K562 (cell line): Measurements from ENCODE around the gene LY6G6C. TPM values are rescaled to one million over a fixed set of nuclear protein-coding genes. Genes with fewer than 3 reads are reported as not detected.

Experiments
- EHMT2 ChIP-seq: fragments of 450-650 bp; IDR thresholded peaks from 2 replicates; pipeline ENCODE4 v1.6.1; 2018; ENCODE audit warnings: antibody characterized with exemption
- FOXJ3 ChIP-seq: sonication (generic); formaldehyde crosslinking; IDR thresholded peaks from 2 replicates; pipeline ENCODE4 v1.4.0; 2020; ENCODE audit warnings: mild to moderate bottlenecking, missing genetic modification reagents
- GTF2A2 ChIP-seq: IDR thresholded peaks from 2 replicates; pipeline ENCODE4 v1.6.1; 2016; ENCODE audit warnings: mild to moderate bottlenecking, missing genetic modification characterization, missing compliant biosample characterization
- MEF2A ChIP-seq: IDR thresholded peaks from 2 replicates; pipeline ENCODE4 v1.6.1; 2011; ENCODE audit warnings: low read depth, mild to moderate bottlenecking, low read length, moderate library complexity; ENCODE audit not compliant: control insufficient read depth
- NFYB ChIP-seq: IDR thresholded peaks from 2 replicates; pipeline ENCODE4 v1.6.1; 2011; ENCODE audit warnings: mild to moderate bottlenecking, moderate library complexity; ENCODE audit not compliant: insufficient read length; ENCODE audit errors: extremely low read depth
- POLR2AphosphoS5 ChIP-seq: IDR thresholded peaks from 2 replicates; pipeline ENCODE4 v1.6.1; 2011; ENCODE audit warnings: mild to moderate bottlenecking, low read depth, low read length, moderate library complexity; ENCODE audit not compliant: control insufficient read depth, insufficient read depth
- RCOR1 ChIP-seq, 2 experiments: IDR thresholded peaks; 2 replicates each; pipeline ENCODE4 v1.6.1; 2012; ENCODE audit warnings: low read depth in 2 of 2, low read length in 2 of 2, borderline replicate concordance in 1 of 2, improper control_type of control experiment in 1 of 2
- SMARCC2 ChIP-seq: fragments of 450-650 bp; IDR thresholded peaks from 2 replicates; pipeline ENCODE4 v1.6.1; 2017; ENCODE audit warnings: antibody characterized with exemption, moderate library complexity, mild to moderate bottlenecking, low read depth
- SNIP1 ChIP-seq: fragments of 450-650 bp; IDR thresholded peaks from 2 replicates; pipeline ENCODE4 v1.7.1; 2017; ENCODE audit warnings: low read depth, mild to moderate bottlenecking
- ZKSCAN3 ChIP-seq: fragments of 250-450 bp; sonication (Bioruptor Pico); IDR thresholded peaks from 2 replicates; pipeline ENCODE4 v1.4.0; 2020
- ZNF239 ChIP-seq: fragments of 250-450 bp; sonication (Bioruptor Pico); IDR thresholded peaks from 2 replicates; pipeline ENCODE4 v1.4.0; 2020; ENCODE audit warnings: mild to moderate bottlenecking
- ZNF589 ChIP-seq: fragments of 200-800 bp; sonication (Bioruptor generic); IDR thresholded peaks from 2 replicates; pipeline ENCODE4 v1.6.1; 2016; ENCODE audit warnings: low read depth, missing genetic modification characterization, missing compliant biosample characterization
- polyA plus RNA-seq, 8 experiments: library from polyadenylated mRNA; depleted of rRNA in 4 of 8; stranded (reverse) in 5 of 8; unstranded in 3 of 8; fragments of >200 nt; fragmentation: Nextera tagmentation in 2 of 8; fragmentation: Illumina TruSeq in 1 of 8; extraction: Ambion mirVana in 2 of 8; extraction: Trizol in 1 of 8; gene quantifications; 2 replicates each; pipeline versions ENCODE4 v1.2.1 to v1.2.3, GENCODE V29; 2011 to 2014; ENCODE audit warnings: inconsistent platforms in 1 of 8, missing spikeins in 1 of 8
- total RNA-seq, 7 experiments: library from RNA; depleted of rRNA in 6 of 7; stranded (reverse); fragments of >200 nt in 6 of 7; fragmentation: Illumina TruSeq in 2 of 7; extraction: Trizol in 2 of 7; gene quantifications; 2 replicates each; pipeline versions ENCODE4 v1.2.1 to v1.2.3, GENCODE V29; 2011 to 2021; ENCODE audit warnings: low replicate concordance in 1 of 7
- TF ChIP-seq, protein P1 (sequence below): fragments of 450-650 bp; IDR thresholded peaks from 2 replicates; pipeline ENCODE4 v1.6.1; 2018; ENCODE audit not compliant: partially characterized antibody
- TF ChIP-seq, protein P2 (sequence below), 2 experiments: fragments of 450-650 bp; IDR thresholded peaks; 2 replicates each; pipeline ENCODE4 v1.6.1; 2016; ENCODE audit warnings: mild to moderate bottlenecking in 2 of 2, borderline replicate concordance in 1 of 2, low read depth in 1 of 2, moderate library complexity in 1 of 2

Gene LY6G6C
- total and polyA plus RNA-seq, 9 of the 15 experiments (the other 6 are each of a cell fraction or from before 2014, with no cell fraction given), result 0.06 to 0.20 TPM; not detected in 7

DNA sequence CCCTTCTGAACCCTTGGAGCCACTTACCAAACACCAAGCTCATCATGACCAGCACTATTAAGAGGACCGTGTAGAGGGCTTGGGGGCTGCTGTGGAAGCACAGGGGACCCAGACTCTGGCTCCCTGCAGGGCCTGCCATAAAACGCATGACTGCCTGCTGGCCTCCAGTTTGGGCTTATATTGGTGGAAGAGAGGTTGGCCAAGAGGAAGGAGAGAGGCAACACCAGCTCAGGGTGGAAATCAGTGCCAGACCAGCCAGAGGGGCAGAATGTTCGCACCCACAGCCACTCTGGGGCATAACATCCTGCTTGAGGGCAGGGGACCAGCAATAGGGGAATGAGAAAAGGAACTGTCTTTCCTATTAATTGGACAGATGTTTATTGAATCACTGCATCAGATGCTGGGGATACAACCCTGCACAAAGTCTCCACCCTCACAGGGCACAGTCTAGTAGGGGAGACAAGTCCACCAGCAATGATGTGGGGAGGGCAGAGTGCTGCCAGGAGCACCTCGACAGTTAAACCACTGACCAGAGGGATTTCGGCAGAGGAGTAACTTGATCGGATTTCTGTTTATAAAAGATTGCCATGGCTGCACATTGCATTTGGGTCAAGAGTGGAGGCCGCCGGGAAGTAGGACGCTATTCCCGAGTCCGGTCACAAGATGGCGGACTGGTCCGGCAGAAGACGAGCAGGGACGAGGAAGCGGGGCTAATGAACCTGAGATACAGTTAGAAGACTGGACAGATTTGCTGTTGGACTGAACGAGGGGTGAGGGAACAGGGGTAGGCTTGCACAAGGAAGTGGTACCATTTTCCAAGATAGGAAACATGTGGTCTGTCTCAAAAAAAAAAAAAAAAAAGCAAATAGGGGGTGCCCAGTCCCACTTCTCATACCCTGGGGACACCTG lies 41.1 kb downstream of the LY6G6C start, which contains the start of gene LY6G5C (continued):
- TF ChIP-seq, protein P1, sequence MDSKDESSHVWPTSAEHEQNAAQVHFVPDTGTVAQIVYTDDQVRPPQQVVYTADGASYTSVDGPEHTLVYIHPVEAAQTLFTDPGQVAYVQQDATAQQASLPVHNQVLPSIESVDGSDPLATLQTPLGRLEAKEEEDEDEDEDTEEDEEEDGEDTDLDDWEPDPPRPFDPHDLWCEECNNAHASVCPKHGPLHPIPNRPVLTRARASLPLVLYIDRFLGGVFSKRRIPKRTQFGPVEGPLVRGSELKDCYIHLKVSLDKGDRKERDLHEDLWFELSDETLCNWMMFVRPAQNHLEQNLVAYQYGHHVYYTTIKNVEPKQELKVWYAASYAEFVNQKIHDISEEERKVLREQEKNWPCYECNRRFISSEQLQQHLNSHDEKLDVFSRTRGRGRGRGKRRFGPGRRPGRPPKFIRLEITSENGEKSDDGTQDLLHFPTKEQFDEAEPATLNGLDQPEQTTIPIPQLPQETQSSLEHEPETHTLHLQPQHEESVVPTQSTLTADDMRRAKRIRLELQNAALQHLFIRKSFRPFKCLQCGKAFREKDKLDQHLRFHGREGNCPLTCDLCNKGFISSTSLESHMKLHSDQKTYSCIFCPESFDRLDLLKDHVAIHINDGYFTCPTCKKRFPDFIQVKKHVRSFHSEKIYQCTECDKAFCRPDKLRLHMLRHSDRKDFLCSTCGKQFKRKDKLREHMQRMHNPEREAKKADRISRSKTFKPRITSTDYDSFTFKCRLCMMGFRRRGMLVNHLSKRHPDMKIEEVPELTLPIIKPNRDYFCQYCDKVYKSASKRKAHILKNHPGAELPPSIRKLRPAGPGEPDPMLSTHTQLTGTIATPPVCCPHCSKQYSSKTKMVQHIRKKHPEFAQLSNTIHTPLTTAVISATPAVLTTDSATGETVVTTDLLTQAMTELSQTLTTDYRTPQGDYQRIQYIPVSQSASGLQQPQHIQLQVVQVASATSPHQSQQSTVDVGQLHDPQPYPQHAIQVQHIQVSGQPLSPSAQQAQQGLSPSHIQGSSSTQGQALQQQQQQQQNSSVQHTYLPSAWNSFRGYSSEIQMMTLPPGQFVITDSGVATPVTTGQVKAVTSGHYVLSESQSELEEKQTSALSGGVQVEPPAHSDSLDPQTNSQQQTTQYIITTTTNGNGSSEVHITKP, result peak; percentile 13
- TF ChIP-seq ZNF589 (no peak), NFYB (no peak), FOXJ3 (CRISPR knock-in tag) (0 out of 2 replicates have a peak, but pooled peaks have one; percentile 6), SMARCC2 (no peak), ZKSCAN3 (CRISPR knock-in tag) (no peak), SNIP1 (no peak), RCOR1 (IDR thresholded peaks at IDR 0.05; ENCODE audit: borderline replicate concordance in 1 of 2, low read depth in 2 of 2, low read length in 2 of 2) (peak in 1 of 2 experiments; percentile 81; a peak in 2 of 4 replicates), POLR2AphosphoS5 (no peak), ZNF239 (CRISPR knock-in tag) (peak; percentile 38), EHMT2 (no peak), MEF2A (no peak), GTF2A2 (tag) (no peak)
- TF ChIP-seq, protein P2, sequence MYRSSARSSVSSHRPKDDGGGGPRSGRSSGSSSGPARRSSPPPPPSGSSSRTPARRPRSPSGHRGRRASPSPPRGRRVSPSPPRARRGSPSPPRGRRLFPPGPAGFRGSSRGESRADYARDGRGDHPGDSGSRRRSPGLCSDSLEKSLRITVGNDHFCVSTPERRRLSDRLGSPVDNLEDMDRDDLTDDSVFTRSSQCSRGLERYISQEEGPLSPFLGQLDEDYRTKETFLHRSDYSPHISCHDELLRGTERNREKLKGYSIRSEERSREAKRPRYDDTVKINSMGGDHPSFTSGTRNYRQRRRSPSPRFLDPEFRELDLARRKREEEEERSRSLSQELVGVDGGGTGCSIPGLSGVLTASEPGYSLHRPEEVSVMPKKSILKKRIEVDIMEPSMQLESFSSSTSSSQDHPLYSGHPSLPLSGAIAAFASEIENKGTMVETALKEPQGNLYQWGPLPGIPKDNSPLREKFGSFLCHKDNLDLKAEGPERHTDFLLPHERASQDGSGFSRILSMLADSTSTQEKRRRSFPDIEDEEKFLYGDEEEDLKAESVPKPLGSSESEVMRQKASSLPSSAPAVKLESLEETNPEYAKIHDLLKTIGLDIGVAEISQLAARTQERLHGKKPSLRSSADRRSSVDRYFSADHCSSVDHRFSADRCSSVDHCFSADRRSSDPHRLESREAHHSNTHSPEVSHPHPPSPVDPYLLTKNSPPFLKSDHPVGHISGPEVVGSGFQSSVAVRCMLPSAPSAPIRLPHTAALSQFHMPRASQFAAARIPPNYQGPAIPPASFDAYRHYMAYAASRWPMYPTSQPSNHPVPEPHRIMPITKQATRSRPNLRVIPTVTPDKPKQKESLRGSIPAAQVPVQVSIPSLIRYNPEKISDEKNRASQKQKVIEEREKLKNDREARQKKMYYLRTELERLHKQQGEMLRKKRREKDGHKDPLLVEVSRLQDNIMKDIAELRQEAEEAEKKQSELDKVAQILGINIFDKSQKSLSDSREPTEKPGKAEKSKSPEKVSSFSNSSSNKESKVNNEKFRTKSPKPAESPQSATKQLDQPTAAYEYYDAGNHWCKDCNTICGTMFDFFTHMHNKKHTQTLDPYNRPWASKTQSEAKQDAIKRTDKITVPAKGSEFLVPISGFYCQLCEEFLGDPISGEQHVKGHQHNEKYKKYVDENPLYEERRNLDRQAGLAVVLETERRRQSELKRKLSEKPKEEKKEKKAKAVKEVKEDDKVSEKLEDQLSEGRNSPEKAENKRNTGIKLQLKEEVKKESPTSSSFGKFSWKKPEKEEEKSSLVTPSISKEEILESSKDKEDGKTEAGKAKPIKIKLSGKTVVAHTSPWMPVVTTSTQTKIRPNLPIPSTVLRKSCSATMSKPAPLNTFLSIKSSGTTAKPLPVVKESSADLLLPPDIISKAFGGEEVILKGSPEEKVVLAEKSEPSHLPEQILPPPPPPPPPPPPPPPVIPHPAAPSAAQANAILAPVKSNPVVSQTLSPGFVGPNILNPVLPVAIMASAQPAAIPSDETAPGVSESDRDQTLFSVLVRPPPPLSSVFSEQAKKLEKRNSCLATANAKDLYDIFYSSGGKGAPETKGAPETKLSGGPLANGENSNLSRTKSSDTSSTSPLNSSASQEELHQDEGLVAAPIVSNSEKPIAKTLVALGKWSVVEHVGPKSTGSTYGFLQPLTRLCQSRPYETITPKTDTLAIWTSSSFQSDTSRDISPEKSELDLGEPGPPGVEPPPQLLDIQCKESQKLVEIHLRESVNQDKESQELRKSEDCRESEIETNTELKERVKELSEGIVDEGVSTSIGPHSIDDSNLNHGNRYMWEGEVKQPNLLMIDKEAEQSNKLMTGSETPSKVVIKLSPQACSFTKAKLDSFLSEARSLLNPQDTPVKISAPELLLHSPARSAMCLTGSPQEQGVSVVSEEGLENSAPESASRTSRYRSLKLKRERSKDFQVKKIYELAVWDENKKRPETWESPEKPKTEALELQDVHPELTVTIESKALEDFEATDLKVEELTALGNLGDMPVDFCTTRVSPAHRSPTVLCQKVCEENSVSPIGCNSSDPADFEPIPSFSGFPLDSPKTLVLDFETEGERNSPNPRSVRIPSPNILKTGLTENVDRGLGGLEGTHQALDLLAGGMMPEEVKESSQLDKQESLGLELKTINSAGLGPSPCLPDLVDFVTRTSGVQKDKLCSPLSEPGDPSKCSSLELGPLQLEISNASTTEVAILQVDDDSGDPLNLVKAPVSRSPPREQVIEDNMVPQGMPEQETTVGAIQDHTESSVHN (IDR thresholded peaks at IDR 0.05; ENCODE audit: borderline replicate concordance in 1 of 2, low read depth in 1 of 2), result no peak
